ENCODE results near the gene APLNR. TPM values are rescaled to one million over a fixed set of nuclear protein-coding genes. Genes with fewer than 3 reads are reported as not detected.
A peak's percentile ranks its signal among the peaks of the same experiment; 100 is the strongest.

The APLNR gene
- polyA plus RNA-seq, 1 donor (not counting 4 experiments of a cell fraction or from before 2014, with no cell fraction given), result not detected

- Histone ChIP-seq H4K20me1 (ENCODE audit: control insufficient read depth, extremely low read depth, insufficient read depth, low read length) (no peaks in the 10 kb centered on the region), H3K9me1 (ENCODE audit: control insufficient read depth, extremely low read depth, insufficient read depth, low read length) (no peaks in the 10 kb centered on the region), H3K9me3 (ENCODE audit: control insufficient read depth, low read depth, low read length) (no peaks in the 10 kb centered on the region), H3K4me3 (ENCODE audit: control insufficient read depth in 2 of 3, extremely low read depth in 1 of 3, insufficient read depth in 2 of 3, low read depth in 1 of 3, low read length in 3 of 3) (no peak overlapping the region), H2AFZ (ENCODE audit: control insufficient read depth, low read length) (no peak overlapping the region), H3K9ac (ENCODE audit: control insufficient read depth, extremely low read depth, insufficient read depth, low read length) (no peak overlapping the region), H3K4me2 (ENCODE audit: control insufficient read depth, extremely low read depth, insufficient read depth, low read depth, low read length) (peak overlapping the region; percentile 4), H3K4me1 (ENCODE audit: control insufficient read depth, extremely low read depth, insufficient read depth, low read length) (peaks cover 36% of the 10 kb centered on the region), H3K27me3 (ENCODE audit: control insufficient read depth, extremely low read depth, insufficient read depth, low read length) (no peaks in the 10 kb centered on the region), H3K79me2 (ENCODE audit: control insufficient read depth, insufficient read depth, low read length) (no peaks in the 10 kb centered on the region), H3K36me3 (ENCODE audit: control insufficient read depth in 2 of 2, extremely low read depth in 1 of 2, insufficient read depth in 2 of 2, low read length in 2 of 2) (no peaks in the 10 kb centered on the region), H3K27ac (ENCODE audit: control insufficient read depth, insufficient read depth, low read length) (peak overlapping the region; percentile 65)
- TF ChIP-seq EZH2 (IDR thresholded peaks at IDR 0.05; ENCODE audit: low read length), result no peak
- TF ChIP-seq, protein P1, sequence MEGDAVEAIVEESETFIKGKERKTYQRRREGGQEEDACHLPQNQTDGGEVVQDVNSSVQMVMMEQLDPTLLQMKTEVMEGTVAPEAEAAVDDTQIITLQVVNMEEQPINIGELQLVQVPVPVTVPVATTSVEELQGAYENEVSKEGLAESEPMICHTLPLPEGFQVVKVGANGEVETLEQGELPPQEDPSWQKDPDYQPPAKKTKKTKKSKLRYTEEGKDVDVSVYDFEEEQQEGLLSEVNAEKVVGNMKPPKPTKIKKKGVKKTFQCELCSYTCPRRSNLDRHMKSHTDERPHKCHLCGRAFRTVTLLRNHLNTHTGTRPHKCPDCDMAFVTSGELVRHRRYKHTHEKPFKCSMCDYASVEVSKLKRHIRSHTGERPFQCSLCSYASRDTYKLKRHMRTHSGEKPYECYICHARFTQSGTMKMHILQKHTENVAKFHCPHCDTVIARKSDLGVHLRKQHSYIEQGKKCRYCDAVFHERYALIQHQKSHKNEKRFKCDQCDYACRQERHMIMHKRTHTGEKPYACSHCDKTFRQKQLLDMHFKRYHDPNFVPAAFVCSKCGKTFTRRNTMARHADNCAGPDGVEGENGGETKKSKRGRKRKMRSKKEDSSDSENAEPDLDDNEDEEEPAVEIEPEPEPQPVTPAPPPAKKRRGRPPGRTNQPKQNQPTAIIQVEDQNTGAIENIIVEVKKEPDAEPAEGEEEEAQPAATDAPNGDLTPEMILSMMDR (optimal IDR thresholded peaks at IDR 0.05 in 1 of 3, IDR thresholded peaks at IDR 0.05 in 1 of 3, conservative IDR thresholded peaks at IDR 0.05 in 1 of 3; ENCODE audit: extremely low read depth in 1 of 3, insufficient read depth in 2 of 3, low read length in 3 of 3), result no peak
- DNase-seq (ENCODE audit: low read depth, low spot score) (no peak), FAIRE-seq (no peak)
- dilution Hi-C loops (cut with MboI; ENCODE audit: extremely low pct_ligation_motif_present, low sequenced_read_pairs), result loop anchor here (25.0 kb wide), 1 partner anchor 442 kb away; no protein-coding TSS in a partner anchor
Measured at GRCh38 chr11:57279116-57279515, 42.1 kb upstream of the APLNR start.

GRCh38 chr11:57278721-57279095 is 41.7 kb upstream of the APLNR start:
- H3K9me1 ChIP-seq (ENCODE audit: control insufficient read depth, extremely low read depth, insufficient read depth, low read length), result no peaks in the 10 kb centered on the region
- no peaks in the 10 kb centered on the region for H4K20me1 ChIP-seq (ENCODE audit: control insufficient read depth, extremely low read depth, insufficient read depth, low read length)
- H3K9me3 ChIP-seq (ENCODE audit: control insufficient read depth, low read depth, low read length), result no peaks in the 10 kb centered on the region
- no peak overlapping the region for H3K4me3 ChIP-seq (ENCODE audit: control insufficient read depth in 2 of 3, extremely low read depth in 1 of 3, insufficient read depth in 2 of 3, low read depth in 1 of 3, low read length in 3 of 3)
- H3K4me2 ChIP-seq (ENCODE audit: control insufficient read depth, extremely low read depth, insufficient read depth, low read depth, low read length), result peak overlapping the region; percentile 4
- H3K79me2 ChIP-seq (ENCODE audit: control insufficient read depth, insufficient read depth, low read length), result no peaks in the 10 kb centered on the region
- no peak overlapping the region for H2AFZ ChIP-seq (ENCODE audit: control insufficient read depth, low read length)
- DNase-seq (ENCODE audit: low read depth, low spot score) (no peak), FAIRE-seq (no peak)
- H3K27ac ChIP-seq (ENCODE audit: control insufficient read depth, insufficient read depth, low read length), result peak overlapping the region; percentile 65
- H3K27me3 ChIP-seq (ENCODE audit: control insufficient read depth, extremely low read depth, insufficient read depth, low read length), result no peaks in the 10 kb centered on the region
- no peaks in the 10 kb centered on the region for H3K36me3 ChIP-seq (ENCODE audit: control insufficient read depth in 2 of 2, extremely low read depth in 1 of 2, insufficient read depth in 2 of 2, low read length in 2 of 2)
- no peak for TF ChIP-seq EZH2 (IDR thresholded peaks at IDR 0.05; ENCODE audit: low read length)
- TF ChIP-seq, protein P1 (optimal IDR thresholded peaks at IDR 0.05 in 1 of 3, IDR thresholded peaks at IDR 0.05 in 1 of 3, conservative IDR thresholded peaks at IDR 0.05 in 1 of 3; ENCODE audit: extremely low read depth in 1 of 3, insufficient read depth in 2 of 3, low read length in 3 of 3), result no peak
- dilution Hi-C loops (cut with MboI; ENCODE audit: extremely low pct_ligation_motif_present, low sequenced_read_pairs), result loop anchor here (25.0 kb wide), 1 partner anchor 441 kb away; no protein-coding TSS in a partner anchor
- H3K9ac ChIP-seq (ENCODE audit: control insufficient read depth, extremely low read depth, insufficient read depth, low read length), result no peak overlapping the region
- H3K4me1 ChIP-seq (ENCODE audit: control insufficient read depth, extremely low read depth, insufficient read depth, low read length), result peaks cover 40% of the 10 kb centered on the region
